ENCODE measurements around the gene AFAP1.

Gene AFAP1, protein sequence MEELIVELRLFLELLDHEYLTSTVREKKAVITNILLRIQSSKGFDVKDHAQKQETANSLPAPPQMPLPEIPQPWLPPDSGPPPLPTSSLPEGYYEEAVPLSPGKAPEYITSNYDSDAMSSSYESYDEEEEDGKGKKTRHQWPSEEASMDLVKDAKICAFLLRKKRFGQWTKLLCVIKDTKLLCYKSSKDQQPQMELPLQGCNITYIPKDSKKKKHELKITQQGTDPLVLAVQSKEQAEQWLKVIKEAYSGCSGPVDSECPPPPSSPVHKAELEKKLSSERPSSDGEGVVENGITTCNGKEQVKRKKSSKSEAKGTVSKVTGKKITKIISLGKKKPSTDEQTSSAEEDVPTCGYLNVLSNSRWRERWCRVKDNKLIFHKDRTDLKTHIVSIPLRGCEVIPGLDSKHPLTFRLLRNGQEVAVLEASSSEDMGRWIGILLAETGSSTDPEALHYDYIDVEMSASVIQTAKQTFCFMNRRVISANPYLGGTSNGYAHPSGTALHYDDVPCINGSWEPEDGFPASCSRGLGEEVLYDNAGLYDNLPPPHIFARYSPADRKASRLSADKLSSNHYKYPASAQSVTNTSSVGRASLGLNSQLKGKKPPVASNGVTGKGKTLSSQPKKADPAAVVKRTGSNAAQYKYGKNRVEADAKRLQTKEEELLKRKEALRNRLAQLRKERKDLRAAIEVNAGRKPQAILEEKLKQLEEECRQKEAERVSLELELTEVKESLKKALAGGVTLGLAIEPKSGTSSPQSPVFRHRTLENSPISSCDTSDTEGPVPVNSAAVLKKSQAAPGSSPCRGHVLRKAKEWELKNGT

DNA sequence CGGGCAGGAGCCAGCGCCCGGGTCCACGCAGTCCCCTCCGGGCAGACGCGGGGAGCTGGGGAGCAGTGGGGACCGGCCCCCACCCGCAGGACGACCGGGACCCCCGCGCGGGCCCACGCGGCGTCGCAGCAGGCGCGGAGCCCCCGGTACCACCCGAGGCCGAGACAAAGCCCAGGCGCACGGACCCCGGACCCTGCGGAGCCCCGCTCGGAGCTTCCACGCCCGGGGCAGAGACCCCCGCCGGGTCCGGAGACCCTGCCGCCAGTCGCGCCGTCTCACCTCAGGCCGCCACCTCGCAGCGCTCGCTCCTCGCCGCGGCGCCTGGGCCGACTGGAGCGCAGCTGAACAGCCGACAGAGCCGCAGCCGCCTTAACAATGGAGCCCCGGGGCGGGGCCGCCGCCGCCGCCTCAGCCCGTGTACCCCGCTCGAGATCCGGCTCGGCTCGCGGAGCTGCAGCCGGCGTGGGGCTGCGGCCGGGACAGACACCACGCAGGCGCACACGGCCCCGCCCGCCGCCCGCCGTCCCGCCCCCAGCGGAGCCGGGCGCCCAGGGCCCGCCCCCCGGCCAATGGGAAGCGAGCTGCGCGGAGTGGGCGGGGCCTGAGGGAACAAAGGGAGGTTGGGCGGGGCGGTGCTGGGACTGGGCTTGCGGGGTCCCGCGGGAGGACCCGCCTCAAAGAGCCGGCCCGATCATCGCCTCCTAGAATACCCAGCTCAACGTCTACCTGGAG is at the start of gene AFAP1:
Gene AFAP1 (minus strand): TSS at position 485 of the 732 bp plus-strand sequence. CDS start 67,783 bp downstream, outside the sequence.
- DNase-seq (ENCODE audit: low spot score) = peak; percentile 83

DNA sequence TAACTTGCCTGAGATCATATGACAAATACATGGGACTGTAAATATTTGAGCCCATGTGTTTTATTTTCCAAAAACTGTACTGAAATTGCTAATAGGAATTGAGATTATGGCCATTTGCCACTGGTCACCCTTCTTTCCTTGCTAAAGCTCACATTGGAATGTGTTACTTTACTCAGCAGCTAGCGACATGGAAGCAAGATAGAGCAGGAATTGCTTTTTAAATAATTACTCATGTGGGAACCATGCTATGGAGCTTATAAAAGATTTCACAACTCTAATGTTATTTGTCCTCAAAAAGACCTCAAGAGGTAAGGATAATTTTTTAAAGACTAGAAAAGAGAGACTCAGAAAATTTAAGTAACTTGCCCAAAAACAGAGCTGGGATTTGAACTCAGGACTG is 48.8 kb upstream of the AFAP1 start:
- DNase-seq (ENCODE audit: low spot score) = no peak

GRCh38 chr4:7987148-7987989 is 47.7 kb upstream of the AFAP1 start:
- peak; percentile 61 for DNase-seq (ENCODE audit: low spot score)

- peak; percentile 42 for DNase-seq (ENCODE audit: low spot score)
These were observed 46.3 kb upstream of the AFAP1 start for GRCh38 chr4:7985891-7986441.

DNA sequence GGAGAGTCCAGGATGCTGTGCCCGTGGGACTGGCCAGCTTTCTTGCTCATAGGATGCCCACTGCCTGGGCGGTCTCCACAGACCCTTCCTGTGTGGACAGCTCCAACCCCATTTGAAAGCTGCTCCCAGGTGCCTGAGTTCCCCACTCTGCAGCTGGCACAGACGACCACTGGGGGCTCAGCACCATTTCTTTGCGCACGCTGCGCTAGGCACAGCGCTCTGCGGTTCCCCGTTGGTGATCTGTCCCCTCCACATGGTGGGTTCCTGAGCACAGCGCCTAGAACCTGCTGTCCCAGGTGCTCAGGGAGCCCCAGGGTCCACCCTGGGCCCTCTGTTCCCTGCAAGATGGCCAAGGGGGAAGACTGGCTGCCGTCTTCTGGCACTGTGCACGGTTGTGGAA is 45.4 kb upstream of the AFAP1 start:
- DNase-seq (ENCODE audit: low spot score) = no peak

DNA sequence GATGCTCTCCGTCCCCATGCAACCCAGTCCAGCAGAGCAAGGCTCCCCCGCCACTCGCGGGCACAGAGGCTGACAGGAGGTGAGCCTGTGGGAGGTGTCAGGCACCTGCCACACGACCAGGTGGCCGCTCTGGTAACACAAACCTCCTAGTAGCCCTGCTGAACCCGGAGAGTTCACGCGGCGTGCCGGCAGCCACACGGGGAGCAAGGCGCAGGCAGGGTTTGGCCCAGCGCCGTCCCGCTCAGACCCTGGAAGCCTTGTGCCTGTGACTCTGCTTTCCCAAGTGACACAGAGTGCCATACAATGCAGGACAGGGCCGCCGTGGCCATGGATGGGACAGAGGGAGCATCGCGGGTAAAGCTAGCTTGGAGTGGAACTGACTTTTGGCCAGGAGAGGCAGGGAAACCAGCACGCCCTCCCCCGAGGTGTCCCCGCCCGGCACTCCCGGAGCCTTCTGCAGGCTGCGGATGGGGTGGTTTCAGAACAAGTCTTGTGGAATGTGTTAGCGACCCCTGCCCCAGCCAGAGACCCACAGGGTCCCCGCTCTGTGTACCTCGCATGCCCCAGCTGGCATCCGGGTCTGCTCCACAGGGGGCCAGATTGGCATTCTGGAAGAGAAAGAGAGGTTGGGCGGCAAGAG is 44.7 kb upstream of the AFAP1 start:
- DNase-seq (ENCODE audit: low spot score) = no peak

- no peak for DNase-seq (ENCODE audit: low spot score)
These were observed 43.6 kb upstream of the AFAP1 start for GRCh38 chr4:7983296-7983695.

DNA sequence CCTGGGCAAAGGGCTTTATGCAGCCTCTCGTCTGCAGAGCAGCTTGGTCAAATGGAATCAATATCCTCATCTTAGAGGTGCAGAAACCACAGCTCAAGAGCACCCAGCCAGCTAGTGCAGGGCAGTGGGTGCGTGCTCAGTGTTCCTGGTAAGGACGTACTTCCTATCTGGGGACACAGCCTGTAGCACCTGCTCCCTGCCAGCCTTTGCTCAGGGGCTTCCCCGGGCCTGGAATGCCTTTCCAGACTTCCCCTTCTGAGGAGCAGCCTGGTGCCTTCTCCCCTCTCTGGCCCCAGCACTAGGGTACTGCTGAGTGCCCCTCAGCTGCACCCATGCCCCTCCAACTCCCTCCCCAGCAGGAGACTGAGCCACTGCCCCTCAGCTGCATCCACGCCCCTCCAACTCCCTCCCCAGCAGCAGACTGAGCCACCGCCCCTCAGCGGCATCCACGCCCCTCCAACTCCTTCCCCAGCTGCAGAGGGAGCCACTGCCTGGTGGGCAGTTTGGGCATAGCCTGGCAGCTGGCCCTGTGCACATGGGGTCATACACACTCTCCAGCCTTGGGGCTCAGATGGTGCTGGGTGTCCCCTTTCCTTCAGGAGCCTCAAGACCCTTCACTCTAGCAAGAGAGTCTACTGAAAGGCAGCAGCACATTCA is 42.2 kb upstream of the AFAP1 start:
- no peak for DNase-seq (ENCODE audit: low spot score)

DNA sequence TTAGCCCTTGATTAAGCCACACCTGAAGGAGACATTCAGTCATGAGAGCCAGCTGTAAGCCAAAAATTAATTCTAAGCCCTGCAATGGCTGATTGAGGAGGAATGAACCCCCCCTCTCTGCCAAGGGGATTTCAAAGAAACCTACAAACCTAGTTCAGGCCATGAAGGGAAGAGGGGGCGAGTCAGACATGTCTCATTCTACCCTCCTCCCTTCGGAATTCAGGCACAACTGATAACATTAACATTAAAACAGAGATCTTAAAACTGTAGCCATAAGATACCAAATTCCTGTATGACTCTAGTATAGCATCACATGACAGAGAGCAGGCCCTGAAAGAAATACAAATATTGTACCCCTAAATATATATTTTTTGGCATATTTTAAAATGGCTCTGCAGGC is 40.4 kb upstream of the AFAP1 start:
- no peak for DNase-seq (ENCODE audit: low spot score)

GRCh38 chr4:7979652-7979968 is 39.9 kb upstream of the AFAP1 start:
- DNase-seq (ENCODE audit: low spot score) = no peak

DNA sequence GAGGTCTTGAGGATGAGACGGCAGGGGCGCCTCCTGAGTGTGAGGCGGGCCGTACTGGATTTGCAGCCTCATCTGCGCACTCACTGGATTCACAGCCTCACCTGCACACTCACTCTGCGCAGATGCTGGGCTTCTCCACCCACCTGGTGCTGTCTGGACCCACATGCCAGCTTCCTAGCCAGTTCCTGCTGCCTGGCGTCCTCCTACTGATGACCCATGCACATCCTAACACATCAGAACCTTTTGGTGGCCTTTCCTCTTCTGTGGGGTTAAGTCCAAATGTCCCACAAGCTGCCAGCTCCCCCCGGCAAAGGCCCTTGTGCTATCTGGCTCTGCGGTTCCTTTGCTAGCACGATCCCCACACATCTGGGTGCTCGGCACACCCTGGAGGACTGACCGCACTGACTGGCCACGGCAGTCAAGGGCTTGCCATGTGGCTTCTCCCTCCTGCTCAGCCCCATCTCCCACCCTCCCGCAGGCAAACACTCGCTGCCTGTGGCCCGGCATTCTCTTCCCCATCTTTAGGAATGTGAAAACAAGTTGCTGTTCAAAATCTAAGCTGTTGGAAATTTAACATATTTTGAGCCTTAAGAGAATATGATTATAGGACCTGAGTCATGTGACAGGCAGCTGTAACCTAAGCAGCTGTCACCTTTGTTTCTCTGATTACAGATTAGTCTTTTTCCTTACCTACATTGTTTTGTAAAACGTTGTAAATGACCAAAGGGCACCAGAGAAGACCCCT is 39.4 kb upstream of the AFAP1 start:
- DNase-seq (ENCODE audit: low spot score) = no peak

GRCh38 chr4:7978489-7978888 is 38.8 kb upstream of the AFAP1 start:
- DNase-seq (ENCODE audit: low spot score) = no peak

- DNase-seq (ENCODE audit: low spot score) = no peak
These were observed 37.0 kb upstream of the AFAP1 start for GRCh38 chr4:7976634-7977033.

DNA sequence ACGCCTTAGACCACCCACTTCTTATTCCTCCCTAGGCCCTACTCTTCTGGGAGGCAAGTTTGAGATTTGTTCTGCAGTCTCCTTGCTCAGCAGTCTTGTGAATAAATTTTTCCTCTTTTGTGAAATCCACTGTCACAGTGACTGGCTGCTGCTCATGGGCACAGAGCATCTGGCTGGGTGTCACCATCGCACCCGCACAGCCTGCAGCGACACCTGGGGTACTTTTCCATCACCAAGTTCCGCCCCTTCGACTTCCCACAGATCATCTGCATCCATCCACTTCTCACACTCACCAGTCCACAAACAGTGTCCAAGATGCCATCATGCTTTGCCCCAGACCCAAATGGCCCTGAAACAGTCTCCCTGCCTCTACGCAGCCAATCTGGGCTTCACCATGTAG is 36.4 kb upstream of the AFAP1 start:
- no peak for DNase-seq (ENCODE audit: low spot score)

GRCh38 chr4:7974425-7974824 is 34.8 kb upstream of the AFAP1 start:
- DNase-seq (ENCODE audit: low spot score) = no peak

- no peak for DNase-seq (ENCODE audit: low spot score)
These were observed 33.9 kb upstream of the AFAP1 start for GRCh38 chr4:7973545-7973981.

DNA sequence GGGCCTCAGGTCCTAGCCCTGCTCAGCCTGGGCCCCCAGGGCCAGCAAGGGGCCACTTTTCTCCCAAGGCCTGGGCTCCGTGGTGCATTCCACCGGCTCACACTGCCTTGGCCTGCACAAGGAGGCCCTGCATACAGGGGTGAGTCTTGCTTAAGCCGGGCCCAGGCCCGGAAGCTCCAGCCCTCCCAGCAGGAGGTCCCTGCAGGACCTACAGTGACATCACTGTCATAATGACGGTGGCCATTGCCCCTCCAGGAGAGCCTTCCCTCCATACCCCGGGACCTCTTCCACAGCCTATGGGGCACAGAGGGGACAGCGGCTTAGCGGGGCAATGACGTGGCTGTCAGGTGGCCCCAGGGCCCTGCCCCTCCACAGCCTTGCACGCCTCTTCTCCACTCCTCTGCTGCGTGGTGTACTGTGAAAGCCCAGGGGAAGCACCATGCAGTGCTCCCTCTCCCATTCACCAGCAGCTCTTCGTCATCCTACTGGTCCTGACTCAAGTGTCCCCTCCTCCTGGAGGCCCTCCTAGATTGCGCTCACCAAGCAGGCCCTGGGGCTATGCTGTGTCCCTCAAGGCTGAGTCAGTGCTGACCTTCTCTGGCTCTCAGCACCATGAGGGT is 32.3 kb upstream of the AFAP1 start:
- DNase-seq (ENCODE audit: low spot score) = no peak

GRCh38 chr4:7971159-7971631 is 31.5 kb upstream of the AFAP1 start:
- DNase-seq (ENCODE audit: low spot score) = no peak

- no peak for DNase-seq (ENCODE audit: low spot score)
These were observed 30.8 kb upstream of the AFAP1 start for GRCh38 chr4:7970361-7970946.

Measured in kidney capillary endothelial cell (primary cell).